ENCODE results near the gene MC5R.

Gene MC5R

GRCh38 chr18:13874558-13874957, 50.6 kb downstream of the MC5R start:
- Mint-ChIP-seq H3K9me3 (no peaks in the 10 kb centered on the region), H3K27ac (no peak overlapping the region), H3K4me3 (no peak overlapping the region), H3K4me1 (ENCODE audit: low read depth) (no peaks in the 10 kb centered on the region), H3K27me3 (ENCODE audit: low read depth) (peaks cover 13% of the 10 kb centered on the region), H3K36me3 (ENCODE audit: low read depth) (no peaks in the 10 kb centered on the region)
- no peak for DNase-seq (ENCODE audit: low spot score)

Data from T-helper 2 cell treated with Interferon-gamma antibody and Interleukin-4, amounts not matched to agents 5 μg/mL and 100 μg/mL, for 36 hours (primary cell).